Measurements from ENCODE around the gene SHISA9. TPM values are rescaled to one million over a fixed set of nuclear protein-coding genes. Genes with fewer than 3 reads are reported as not detected.

Gene SHISA9
- total RNA-seq, 1 donor from 2014 or later: not detected

DNA sequence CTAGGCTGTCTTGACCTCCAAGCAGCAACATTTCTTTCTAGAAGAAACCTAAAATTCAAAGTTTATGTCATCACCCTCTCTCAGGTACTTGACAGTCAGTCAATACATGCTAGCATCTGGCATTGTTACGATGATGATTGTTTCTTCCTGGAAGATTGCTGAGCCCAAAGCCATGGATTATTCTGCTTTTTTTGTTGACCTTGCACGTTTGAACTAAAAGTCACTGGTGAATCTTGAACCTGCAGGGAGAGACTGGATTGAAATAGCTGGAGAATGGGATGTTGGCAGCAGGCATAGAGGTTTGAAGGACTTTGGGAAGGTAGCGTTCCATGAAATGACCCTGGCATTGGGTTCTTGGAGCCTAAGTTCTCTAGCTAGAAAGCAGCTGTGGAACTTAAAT is 42.9 kb downstream of the SHISA9 start:
- Mint-ChIP-seq H3K36me3 (ENCODE audit: low read depth) (no peaks in the 10 kb centered on the region), H3K27me3 (no peaks in the 10 kb centered on the region), H3K4me1 (no peaks in the 10 kb centered on the region), H3K27ac (no peak overlapping the region), H3K9me3 (no peaks in the 10 kb centered on the region), H3K4me3 (no peak overlapping the region)
- intact Hi-C loops (cut with micrococcal nuclease): no loop called here
- no peak for DNase-seq

DNA sequence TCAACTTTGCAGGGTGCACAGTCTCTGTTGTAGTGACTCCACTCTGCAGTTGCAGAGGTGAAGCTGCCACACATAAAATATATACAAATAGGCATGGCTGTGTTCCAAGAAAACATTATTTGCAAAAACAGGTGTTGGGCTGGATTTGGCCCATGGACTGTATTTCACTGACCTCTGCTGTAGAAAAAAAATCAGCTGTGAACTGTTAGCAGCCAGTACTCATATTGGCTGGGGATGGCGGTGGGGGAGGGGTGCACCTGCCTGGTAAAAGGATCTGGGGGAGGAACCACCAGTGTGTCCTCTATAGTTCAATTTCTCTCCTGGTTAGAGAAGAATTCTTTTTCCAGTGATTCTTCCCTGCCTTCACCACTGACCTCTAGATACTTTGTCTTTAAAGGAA is 50.0 kb downstream of the SHISA9 start:
- Mint-ChIP-seq H3K27ac (no peak overlapping the region), H3K27me3 (peaks cover under 1% of the 10 kb centered on the region), H3K4me1 (no peaks in the 10 kb centered on the region), H3K4me3 (no peak overlapping the region), H3K36me3 (ENCODE audit: low read depth) (no peaks in the 10 kb centered on the region), H3K9me3 (peaks cover 5% of the 10 kb centered on the region)
- intact Hi-C loops (cut with micrococcal nuclease): no loop called here
- no peak for DNase-seq

DNA sequence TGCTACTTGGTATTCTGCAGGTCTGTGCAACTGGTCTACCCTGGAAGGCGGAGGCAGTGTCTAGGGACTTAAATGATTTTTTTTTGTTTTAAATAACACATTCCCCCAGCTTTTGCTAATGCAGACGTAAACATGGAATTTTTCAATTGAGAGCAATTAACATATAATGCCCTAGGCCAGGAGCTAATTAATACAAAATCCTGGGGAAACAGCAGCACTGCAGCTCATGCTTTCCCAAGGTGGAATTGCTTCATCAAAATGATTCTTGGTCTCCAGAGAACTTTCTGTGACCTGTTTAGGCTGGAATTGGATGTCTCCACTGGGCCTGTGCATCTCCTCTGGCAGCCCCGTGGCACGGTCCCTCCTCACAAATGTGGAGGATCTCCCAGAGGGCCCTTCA is 50.6 kb downstream of the SHISA9 start:
- no peak for DNase-seq
- no peaks in the 10 kb centered on the region for H3K4me1 Mint-ChIP-seq
- H3K36me3 Mint-ChIP-seq (ENCODE audit: low read depth): no peaks in the 10 kb centered on the region
- intact Hi-C loops (cut with micrococcal nuclease): no loop called here
- H3K27me3 Mint-ChIP-seq: peaks cover 2% of the 10 kb centered on the region
- no peak overlapping the region for H3K4me3 Mint-ChIP-seq
- H3K27ac Mint-ChIP-seq: no peak overlapping the region
- H3K9me3 Mint-ChIP-seq: peaks cover 5% of the 10 kb centered on the region

DNA sequence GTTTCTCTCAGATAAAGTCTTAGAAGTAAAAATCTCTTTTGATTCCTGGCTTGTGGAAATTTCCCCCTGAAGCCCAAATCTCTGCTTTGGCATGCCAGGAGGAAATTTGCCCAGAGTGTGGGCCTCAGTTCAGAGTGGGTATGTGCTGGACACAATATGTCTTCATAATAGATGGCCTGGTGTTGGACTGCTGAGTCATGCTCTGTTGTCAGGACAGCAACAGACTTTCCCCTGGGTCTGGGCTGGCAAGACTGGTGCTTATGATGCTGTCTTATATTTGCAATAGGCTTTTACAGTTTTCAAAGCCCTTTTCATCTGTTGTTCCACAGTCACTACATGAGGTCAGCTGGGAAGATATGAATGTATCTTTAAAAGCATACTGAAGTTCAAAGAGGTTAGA is 57.0 kb downstream of the SHISA9 start:
- no peak for DNase-seq
- Mint-ChIP-seq H3K27ac (no peak overlapping the region), H3K9me3 (no peaks in the 10 kb centered on the region), H3K4me1 (no peaks in the 10 kb centered on the region), H3K4me3 (no peak overlapping the region), H3K36me3 (ENCODE audit: low read depth) (no peaks in the 10 kb centered on the region), H3K27me3 (peaks cover 2% of the 10 kb centered on the region)
- intact Hi-C loops (cut with micrococcal nuclease): no loop called here

DNA sequence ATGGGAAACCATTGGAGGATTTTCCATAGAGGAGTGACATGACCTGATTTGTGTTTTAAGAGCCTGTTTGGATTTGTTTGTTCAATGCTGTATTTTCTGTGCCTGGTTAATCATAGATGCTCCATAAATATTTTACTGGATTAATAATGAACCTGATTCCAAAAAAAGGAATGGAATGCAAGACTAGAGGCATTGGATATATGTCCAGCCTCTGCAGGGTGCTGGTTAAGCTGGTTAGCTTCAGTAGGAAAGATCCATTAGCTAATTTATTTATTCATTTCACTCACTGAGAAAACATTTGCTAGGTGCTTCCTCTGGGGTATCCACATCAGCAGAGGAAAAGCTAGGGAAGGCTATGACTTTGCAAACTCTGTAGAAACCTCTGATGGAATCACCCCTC is 57.7 kb downstream of the SHISA9 start:
- DNase-seq: no peak
- Mint-ChIP-seq H3K27ac (no peak overlapping the region), H3K4me3 (no peak overlapping the region), H3K9me3 (no peaks in the 10 kb centered on the region), H3K36me3 (ENCODE audit: low read depth) (no peaks in the 10 kb centered on the region), H3K4me1 (no peaks in the 10 kb centered on the region), H3K27me3 (peaks cover 2% of the 10 kb centered on the region)
- intact Hi-C loops (cut with micrococcal nuclease): no loop called here

DNA sequence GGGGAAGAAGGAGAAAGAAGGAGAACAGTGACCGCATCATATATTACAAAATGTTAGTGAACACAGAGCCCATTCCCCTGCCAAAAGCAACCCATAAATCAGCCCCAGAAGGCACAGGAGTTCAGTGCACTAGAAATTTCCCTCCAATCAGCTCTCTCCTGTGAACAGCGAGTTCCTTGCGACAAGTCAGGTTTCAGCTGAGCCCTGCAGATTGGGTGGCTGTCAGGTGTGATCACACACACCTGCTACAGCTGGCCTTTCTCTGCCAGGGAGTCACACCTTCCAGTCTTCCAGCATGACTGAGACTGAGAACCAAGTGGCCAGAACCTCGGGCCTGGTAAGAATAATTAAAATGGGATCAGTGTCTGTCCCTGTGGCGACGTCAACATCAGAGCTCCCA is 60.2 kb downstream of the SHISA9 start:
- H3K4me3 Mint-ChIP-seq: no peak overlapping the region
- no peaks in the 10 kb centered on the region for H3K4me1 Mint-ChIP-seq
- no peak overlapping the region for H3K27ac Mint-ChIP-seq
- no peaks in the 10 kb centered on the region for H3K27me3 Mint-ChIP-seq
- DNase-seq: no peak
- no peaks in the 10 kb centered on the region for H3K9me3 Mint-ChIP-seq
- H3K36me3 Mint-ChIP-seq (ENCODE audit: low read depth): no peaks in the 10 kb centered on the region
- intact Hi-C loops (cut with micrococcal nuclease): no loop called here

DNA sequence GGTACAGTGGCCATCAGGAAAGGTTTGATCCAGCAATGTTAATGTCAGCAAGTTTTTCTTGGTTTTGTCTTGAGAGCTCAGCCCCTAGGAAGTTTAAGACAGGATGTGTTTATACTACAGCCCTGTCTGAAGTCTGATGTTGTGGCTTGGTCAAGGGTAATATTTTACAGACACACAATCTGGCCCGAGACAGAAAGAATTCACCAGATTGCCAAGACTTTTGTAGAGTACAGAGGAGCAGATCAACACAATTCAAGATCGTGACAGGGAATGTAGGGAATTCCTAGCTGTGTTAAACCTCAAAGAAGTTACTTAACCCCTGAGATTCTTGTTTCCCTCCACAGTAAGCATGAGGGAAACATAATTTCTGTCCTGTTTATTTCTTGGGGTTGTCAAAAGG is 63.1 kb downstream of the SHISA9 start:
- Mint-ChIP-seq H3K4me1 (no peaks in the 10 kb centered on the region), H3K27ac (no peak overlapping the region), H3K9me3 (no peaks in the 10 kb centered on the region), H3K4me3 (no peak overlapping the region), H3K36me3 (ENCODE audit: low read depth) (no peaks in the 10 kb centered on the region), H3K27me3 (no peaks in the 10 kb centered on the region)
- intact Hi-C loops (cut with micrococcal nuclease): no loop called here
- DNase-seq: no peak

DNA sequence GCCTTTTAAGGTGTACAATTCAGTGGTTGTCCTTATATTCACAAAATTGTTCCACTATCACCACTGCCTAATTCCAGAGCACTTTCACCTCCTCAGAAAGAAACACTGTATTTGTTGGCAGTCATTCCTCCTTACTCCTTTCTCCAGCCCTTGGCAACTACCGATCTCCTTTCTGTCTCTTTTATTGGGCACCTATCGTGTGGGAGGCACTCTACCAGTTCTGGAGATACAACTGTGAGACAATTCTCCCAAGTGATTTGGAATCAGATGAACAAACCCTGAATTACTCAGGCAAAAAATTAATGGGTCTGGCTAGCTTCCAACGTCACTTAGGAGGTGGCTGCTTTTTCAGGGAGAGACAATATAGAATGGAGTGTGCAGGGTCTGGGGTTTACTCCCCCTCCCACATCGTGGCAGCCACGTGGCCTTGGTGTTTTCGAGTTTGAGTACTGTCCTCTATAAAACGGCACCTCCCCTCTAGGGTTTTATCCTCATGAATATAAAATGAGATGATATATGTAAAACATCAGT is 63.9 kb downstream of the SHISA9 start:
- Mint-ChIP-seq H3K4me3 (no peak overlapping the region), H3K4me1 (no peaks in the 10 kb centered on the region), H3K36me3 (ENCODE audit: low read depth) (no peaks in the 10 kb centered on the region), H3K27me3 (no peaks in the 10 kb centered on the region), H3K27ac (no peak overlapping the region), H3K9me3 (no peaks in the 10 kb centered on the region)
- intact Hi-C loops (cut with micrococcal nuclease): no loop called here
- no peak for DNase-seq

DNA sequence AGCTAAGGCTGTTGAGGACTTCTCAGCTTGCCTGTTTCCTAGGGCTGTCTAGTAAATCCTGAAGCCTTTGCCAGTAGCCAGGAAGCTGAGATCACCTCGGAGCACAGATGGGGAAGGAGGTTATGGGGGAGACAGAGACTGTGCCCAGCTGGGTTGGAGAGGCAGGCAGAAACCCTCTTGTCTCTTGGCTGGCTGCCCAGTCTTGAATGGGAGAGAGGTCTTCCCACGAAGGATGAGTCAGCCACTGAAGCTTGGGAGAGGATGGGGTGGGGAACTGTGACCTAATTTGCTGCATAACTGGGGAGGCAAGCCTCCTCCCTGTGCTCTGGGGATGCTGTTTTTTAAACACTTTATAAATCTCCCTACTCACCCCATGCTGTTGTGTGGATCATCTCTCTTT is 69.8 kb downstream of the SHISA9 start:
- no peaks in the 10 kb centered on the region for H3K27me3 Mint-ChIP-seq
- no peak overlapping the region for H3K4me3 Mint-ChIP-seq
- no peak overlapping the region for H3K27ac Mint-ChIP-seq
- DNase-seq: no peak
- peaks cover under 1% of the 10 kb centered on the region for H3K9me3 Mint-ChIP-seq
- intact Hi-C loops (cut with micrococcal nuclease): no loop called here
- H3K36me3 Mint-ChIP-seq (ENCODE audit: low read depth): no peaks in the 10 kb centered on the region
- H3K4me1 Mint-ChIP-seq: no peaks in the 10 kb centered on the region

DNA sequence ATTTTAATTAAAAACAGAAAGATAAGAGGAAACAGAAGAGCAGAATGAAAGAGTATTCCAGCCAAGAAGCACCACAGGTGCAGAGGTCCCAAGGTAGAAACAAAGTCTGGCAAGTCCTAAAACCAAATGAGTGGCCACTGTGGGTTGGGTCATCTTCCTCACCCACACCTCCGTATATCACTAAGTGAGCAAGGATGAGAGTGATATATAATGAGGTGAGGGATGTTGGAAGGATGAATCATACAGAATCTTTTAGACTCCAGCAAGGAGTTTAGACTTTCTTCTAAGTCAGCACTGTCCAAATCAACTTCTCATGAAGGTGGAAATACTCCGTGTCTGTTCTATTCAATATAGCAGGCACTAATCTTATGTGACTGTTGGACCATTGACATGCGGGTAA is 70.8 kb downstream of the SHISA9 start:
- Mint-ChIP-seq H3K36me3 (ENCODE audit: low read depth) (no peaks in the 10 kb centered on the region), H3K4me1 (no peaks in the 10 kb centered on the region), H3K27ac (no peak overlapping the region), H3K27me3 (no peaks in the 10 kb centered on the region), H3K4me3 (no peak overlapping the region), H3K9me3 (peaks cover 6% of the 10 kb centered on the region)
- no peak for DNase-seq
- intact Hi-C loops (cut with micrococcal nuclease): no loop called here

DNA sequence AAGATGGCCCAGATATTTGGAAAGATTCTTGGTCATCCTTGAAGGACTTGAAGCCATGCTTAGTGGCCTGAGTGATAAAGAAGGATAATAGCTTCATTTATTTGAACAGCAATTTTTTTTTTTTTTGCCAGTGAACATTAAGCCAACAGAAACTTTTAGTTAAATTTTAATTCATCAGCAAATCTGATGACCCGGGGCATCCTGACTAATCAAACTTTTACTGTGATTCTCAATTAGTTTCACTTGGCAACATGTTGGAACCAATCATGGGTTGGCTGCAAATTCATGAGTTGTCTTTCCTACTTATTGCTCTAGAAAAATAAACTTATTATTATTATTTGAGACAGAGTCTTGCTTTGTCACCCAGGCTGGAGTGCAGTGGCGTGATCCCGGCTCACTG is 74.4 kb downstream of the SHISA9 start:
- H3K36me3 Mint-ChIP-seq (ENCODE audit: low read depth): no peaks in the 10 kb centered on the region
- no peaks in the 10 kb centered on the region for H3K4me1 Mint-ChIP-seq

DNA sequence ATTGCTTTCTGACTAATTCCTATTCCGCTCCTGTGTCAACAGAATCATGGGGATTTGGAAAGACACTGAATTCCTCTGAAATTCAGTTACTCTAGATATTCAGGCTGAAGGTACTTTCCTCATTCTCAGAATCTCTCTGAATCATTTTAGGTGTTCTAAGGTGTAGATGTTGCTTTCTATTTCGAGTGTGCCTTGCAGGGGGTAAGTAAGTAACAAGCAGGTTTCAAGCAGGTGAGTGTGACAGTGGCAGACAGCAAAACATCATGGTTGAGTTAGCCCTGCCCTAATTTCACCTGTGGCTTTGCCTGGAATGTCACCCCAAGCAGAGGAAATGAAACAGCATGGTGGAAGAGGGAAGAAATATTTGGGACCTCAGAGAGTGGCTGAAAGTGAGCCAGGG is 75.1 kb downstream of the SHISA9 start:
- Mint-ChIP-seq H3K9me3 (peaks cover 8% of the 10 kb centered on the region), H3K4me1 (no peaks in the 10 kb centered on the region), H3K4me3 (no peak overlapping the region), H3K36me3 (ENCODE audit: low read depth) (no peaks in the 10 kb centered on the region), H3K27ac (no peak overlapping the region), H3K27me3 (no peaks in the 10 kb centered on the region)
- intact Hi-C loops (cut with micrococcal nuclease): no loop called here
- no peak for DNase-seq

More for the DNA sequence above, 74.4 kb downstream of the SHISA9 start:
- Mint-ChIP-seq H3K9me3 (peaks cover 6% of the 10 kb centered on the region), H3K4me3 (no peak overlapping the region), H3K27me3 (no peaks in the 10 kb centered on the region), H3K27ac (no peak overlapping the region)
- no peak for DNase-seq
- intact Hi-C loops (cut with micrococcal nuclease): no loop called here

DNA sequence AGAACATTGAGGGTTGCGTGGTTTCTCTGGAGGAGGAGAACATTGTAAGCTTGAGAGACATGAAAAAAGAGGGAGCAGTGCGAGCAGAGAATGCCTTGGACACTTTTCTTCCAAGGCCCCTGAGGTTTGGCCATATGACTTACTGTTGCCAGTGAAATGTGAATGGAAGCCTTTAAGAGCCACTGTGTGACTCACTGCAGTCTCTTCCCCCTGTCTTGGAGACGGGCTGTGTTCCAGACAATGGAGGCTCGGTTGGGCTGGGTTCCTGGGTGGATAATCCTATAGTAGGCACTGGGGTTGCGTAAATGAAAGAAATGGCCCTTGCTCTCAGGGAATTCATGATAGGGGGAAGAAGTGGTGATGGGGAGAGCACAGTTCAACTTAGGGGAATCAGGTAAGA is 75.5 kb downstream of the SHISA9 start:
- no peak overlapping the region for H3K4me3 Mint-ChIP-seq
- no peak overlapping the region for H3K27ac Mint-ChIP-seq
- intact Hi-C loops (cut with micrococcal nuclease): no loop called here
- H3K27me3 Mint-ChIP-seq: no peaks in the 10 kb centered on the region
- no peak for DNase-seq
- no peaks in the 10 kb centered on the region for H3K36me3 Mint-ChIP-seq (ENCODE audit: low read depth)
- H3K4me1 Mint-ChIP-seq: no peaks in the 10 kb centered on the region
- peaks cover 11% of the 10 kb centered on the region for H3K9me3 Mint-ChIP-seq

DNA sequence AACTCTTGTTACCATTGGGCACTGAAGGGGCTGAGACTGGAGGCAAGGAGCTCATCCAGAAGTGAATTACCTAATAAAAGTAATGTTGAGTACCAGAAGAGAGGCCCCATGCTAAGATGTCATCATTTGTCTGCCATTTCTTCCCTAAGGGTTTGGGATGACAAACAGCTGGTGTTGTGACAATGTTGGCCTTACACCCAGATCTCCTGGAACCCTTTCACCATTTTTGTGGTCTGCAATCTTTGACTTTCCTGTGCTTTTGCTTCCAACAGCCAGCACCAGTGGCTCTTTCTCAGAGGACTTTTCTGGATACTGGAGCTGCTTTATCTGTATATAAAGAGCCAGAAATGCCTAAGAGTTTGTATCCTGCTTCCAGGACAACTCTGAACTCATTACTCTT is 84.1 kb downstream of the SHISA9 start:
- Mint-ChIP-seq H3K27ac (no peak overlapping the region), H3K9me3 (peaks cover 19% of the 10 kb centered on the region), H3K27me3 (no peaks in the 10 kb centered on the region), H3K4me1 (no peaks in the 10 kb centered on the region), H3K4me3 (no peak overlapping the region), H3K36me3 (ENCODE audit: low read depth) (no peaks in the 10 kb centered on the region)
- intact Hi-C loops (cut with micrococcal nuclease): no loop called here
- DNase-seq: no peak

DNA sequence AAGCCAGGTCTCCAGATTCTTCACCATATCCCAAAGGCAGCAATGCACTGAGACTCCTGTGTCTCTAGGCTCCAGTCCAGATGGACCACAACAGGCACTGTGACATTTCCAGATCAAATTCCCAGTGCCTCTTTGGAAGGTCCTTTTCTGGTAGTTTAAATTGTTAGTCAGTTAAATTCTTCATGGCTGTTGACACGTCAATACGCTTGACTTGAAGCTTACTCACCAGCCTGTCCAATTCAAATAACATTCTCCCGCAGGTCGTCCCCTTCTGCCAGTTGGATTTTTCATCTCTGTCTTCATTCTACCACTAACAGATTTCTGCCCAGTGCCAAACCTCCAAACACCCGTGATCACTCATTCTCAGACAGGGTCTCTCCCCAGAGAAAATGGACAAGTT is 86.7 kb downstream of the SHISA9 start:
- no peak for DNase-seq
- intact Hi-C loops (cut with micrococcal nuclease): no loop called here
- H3K27ac Mint-ChIP-seq: no peak overlapping the region
- H3K4me3 Mint-ChIP-seq: no peak overlapping the region
- no peaks in the 10 kb centered on the region for H3K36me3 Mint-ChIP-seq (ENCODE audit: low read depth)
- H3K27me3 Mint-ChIP-seq: no peaks in the 10 kb centered on the region
- peaks cover 11% of the 10 kb centered on the region for H3K9me3 Mint-ChIP-seq
- no peaks in the 10 kb centered on the region for H3K4me1 Mint-ChIP-seq
